ENCODE results near the gene PDE6A. TPM values are rescaled to one million over a fixed set of nuclear protein-coding genes. Genes with fewer than 3 reads are reported as not detected.

PDE6A gene
- total and polyA plus RNA-seq, 2 of the 13 experiments (the other 11 are each of a cell fraction or from before 2014, with no cell fraction given): 0.01 TPM; not detected in 1

DNA sequence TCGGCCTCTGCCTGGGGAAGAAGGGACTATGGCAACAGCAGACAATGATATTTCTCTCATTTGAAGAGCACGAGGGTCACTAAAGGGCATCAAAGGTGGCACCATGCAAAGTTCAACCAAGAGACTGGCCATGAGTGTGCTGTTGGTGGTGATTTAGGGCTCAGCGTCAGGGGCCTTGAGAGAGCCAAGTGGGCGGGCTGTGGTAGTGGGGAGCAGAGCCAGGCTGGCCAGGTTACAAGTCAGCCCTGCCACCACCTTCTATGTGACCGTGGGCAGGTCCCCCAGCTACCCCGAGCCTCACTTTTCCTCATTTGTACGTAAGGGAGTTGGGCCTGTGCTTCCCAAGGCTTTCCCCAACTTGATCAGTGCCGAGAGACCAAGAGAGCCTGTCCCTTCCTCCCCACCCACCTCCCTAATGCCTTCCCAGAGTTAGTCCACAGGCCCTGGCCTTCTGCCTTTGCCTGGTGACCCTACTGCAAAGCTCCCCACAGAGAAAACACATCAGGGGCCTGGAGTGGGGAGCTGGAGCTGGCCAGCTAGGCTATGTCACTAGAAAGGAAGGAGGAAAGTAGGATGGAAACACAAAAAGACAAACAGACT lies 104.3 kb downstream of the PDE6A start:
- FAIRE-seq: no peak
- H3K36me3 ChIP-seq (replicated peaks in 1 of 2; ENCODE audit: control insufficient read depth in 1 of 2, insufficient read depth in 2 of 2, low read length in 2 of 2): no peaks in the 10 kb centered on the region
- no peak for DNase-seq (ENCODE audit: low spot score)
- H2AFZ ChIP-seq (ENCODE audit: low read length): no peak overlapping the region
- intact Hi-C loops (cut with micrococcal nuclease; ENCODE audit: unreplicated experiment): no loop called here
- WGBS (ENCODE audit: low lambda C conversion rate): 83% methylated on average over 5 of the region's 8 CpGs
- H3K79me2 ChIP-seq (ENCODE audit: insufficient read depth, low read length): no peaks in the 10 kb centered on the region
- H3K4me2 ChIP-seq (ENCODE audit: low read depth, low read length): no peak overlapping the region
- H3K27ac ChIP-seq (ENCODE audit: extremely low read length, insufficient read depth, low read length): no peak overlapping the region
- H3K9ac ChIP-seq (ENCODE audit: insufficient read depth, low read depth, low read length): no peak overlapping the region
- ATAC-seq: no peak
- no peaks in the 10 kb centered on the region for H3K4me1 ChIP-seq (ENCODE audit: insufficient read depth, low read length)
- ChIA-PET POLR2A (no interaction called here), CTCF (ENCODE audit: low intra/inter-chr PET ratio, low total read pairs) (no interaction called here)
- in situ Hi-C loops (cut with HindIII; ENCODE audit: extremely low pct_ligation_motif_present, low pct_unique_long_range_greater_than_20kb): no loop called here
- no peak overlapping the region for H3K4me3 ChIP-seq (replicated peaks in 1 of 3; ENCODE audit: insufficient read depth in 1 of 3, low read depth in 2 of 3, low read length in 3 of 3)
- no peaks in the 10 kb centered on the region for H4K20me1 ChIP-seq (ENCODE audit: insufficient read depth, low read length)
- H3K9me3 ChIP-seq (ENCODE audit: low read length): no peaks in the 10 kb centered on the region
- no TSS peak for BruUV-seq (replicated peaks)
- no peaks in the 10 kb centered on the region for H3K27me3 ChIP-seq (ENCODE audit: control insufficient read depth in 1 of 2, insufficient read depth in 2 of 2, low read length in 2 of 2)
- no peak for TF ChIP-seq XRCC5 (optimal IDR thresholded peaks at IDR 0.05; ENCODE audit: low read length)
- no peak for TF ChIP-seq ZNF274 (CRISPR knock-in tag; IDR thresholded peaks at IDR 0.05)
- TF ChIP-seq BRD4 (CRISPR knock-in tag; IDR thresholded peaks at IDR 0.05): no peak
- no peak for TF ChIP-seq ATF7-NPFF (CRISPR knock-in tag; IDR thresholded peaks at IDR 0.05; ENCODE audit: low read depth)
- no peak for TF ChIP-seq NR2F2 (IDR thresholded peaks at IDR 0.05; ENCODE audit: borderline replicate concordance, low read depth)
- TF ChIP-seq SIX1 (CRISPR knock-in tag; IDR thresholded peaks at IDR 0.05; ENCODE audit: borderline replicate concordance): no peak
- no peak for TF ChIP-seq ZNF746 (CRISPR knock-in tag; IDR thresholded peaks at IDR 0.05)
- TF ChIP-seq PITX1 (CRISPR knock-in tag; IDR thresholded peaks at IDR 0.05): no peak
- TF ChIP-seq, protein P1, sequence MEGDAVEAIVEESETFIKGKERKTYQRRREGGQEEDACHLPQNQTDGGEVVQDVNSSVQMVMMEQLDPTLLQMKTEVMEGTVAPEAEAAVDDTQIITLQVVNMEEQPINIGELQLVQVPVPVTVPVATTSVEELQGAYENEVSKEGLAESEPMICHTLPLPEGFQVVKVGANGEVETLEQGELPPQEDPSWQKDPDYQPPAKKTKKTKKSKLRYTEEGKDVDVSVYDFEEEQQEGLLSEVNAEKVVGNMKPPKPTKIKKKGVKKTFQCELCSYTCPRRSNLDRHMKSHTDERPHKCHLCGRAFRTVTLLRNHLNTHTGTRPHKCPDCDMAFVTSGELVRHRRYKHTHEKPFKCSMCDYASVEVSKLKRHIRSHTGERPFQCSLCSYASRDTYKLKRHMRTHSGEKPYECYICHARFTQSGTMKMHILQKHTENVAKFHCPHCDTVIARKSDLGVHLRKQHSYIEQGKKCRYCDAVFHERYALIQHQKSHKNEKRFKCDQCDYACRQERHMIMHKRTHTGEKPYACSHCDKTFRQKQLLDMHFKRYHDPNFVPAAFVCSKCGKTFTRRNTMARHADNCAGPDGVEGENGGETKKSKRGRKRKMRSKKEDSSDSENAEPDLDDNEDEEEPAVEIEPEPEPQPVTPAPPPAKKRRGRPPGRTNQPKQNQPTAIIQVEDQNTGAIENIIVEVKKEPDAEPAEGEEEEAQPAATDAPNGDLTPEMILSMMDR (CRISPR knock-in tag; IDR thresholded peaks at IDR 0.05): no peak
- TF ChIP-seq ZNF777 (CRISPR knock-in tag; IDR thresholded peaks at IDR 0.05): no peak
- TF ChIP-seq MZF1 (CRISPR knock-in tag; IDR thresholded peaks at IDR 0.05; ENCODE audit: borderline replicate concordance): no peak
- TF ChIP-seq, protein P2, sequence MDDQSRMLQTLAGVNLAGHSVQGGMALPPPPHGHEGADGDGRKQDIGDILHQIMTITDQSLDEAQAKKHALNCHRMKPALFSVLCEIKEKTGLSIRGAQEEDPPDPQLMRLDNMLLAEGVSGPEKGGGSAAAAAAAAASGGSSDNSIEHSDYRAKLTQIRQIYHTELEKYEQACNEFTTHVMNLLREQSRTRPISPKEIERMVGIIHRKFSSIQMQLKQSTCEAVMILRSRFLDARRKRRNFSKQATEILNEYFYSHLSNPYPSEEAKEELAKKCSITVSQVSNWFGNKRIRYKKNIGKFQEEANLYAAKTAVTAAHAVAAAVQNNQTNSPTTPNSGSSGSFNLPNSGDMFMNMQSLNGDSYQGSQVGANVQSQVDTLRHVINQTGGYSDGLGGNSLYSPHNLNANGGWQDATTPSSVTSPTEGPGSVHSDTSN (CRISPR knock-in tag; IDR thresholded peaks at IDR 0.05; ENCODE audit: borderline replicate concordance): no peak
- TF ChIP-seq, protein P3, sequence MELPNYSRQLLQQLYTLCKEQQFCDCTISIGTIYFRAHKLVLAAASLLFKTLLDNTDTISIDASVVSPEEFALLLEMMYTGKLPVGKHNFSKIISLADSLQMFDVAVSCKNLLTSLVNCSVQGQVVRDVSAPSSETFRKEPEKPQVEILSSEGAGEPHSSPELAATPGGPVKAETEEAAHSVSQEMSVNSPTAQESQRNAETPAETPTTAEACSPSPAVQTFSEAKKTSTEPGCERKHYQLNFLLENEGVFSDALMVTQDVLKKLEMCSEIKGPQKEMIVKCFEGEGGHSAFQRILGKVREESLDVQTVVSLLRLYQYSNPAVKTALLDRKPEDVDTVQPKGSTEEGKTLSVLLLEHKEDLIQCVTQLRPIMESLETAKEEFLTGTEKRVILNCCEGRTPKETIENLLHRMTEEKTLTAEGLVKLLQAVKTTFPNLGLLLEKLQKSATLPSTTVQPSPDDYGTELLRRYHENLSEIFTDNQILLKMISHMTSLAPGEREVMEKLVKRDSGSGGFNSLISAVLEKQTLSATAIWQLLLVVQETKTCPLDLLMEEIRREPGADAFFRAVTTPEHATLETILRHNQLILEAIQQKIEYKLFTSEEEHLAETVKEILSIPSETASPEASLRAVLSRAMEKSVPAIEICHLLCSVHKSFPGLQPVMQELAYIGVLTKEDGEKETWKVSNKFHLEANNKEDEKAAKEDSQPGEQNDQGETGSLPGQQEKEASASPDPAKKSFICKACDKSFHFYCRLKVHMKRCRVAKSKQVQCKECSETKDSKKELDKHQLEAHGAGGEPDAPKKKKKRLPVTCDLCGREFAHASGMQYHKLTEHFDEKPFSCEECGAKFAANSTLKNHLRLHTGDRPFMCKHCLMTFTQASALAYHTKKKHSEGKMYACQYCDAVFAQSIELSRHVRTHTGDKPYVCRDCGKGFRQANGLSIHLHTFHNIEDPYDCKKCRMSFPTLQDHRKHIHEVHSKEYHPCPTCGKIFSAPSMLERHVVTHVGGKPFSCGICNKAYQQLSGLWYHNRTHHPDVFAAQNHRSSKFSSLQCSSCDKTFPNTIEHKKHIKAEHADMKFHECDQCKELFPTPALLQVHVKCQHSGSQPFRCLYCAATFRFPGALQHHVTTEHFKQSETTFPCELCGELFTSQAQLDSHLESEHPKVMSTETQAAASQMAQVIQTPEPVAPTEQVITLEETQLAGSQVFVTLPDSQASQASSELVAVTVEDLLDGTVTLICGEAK (IDR thresholded peaks at IDR 0.05): no peak
- TF ChIP-seq, protein P3 (CRISPR knock-in tag; IDR thresholded peaks at IDR 0.05): no peak
